ENCODE results near the gene ZNF629. TPM values are rescaled to one million over a fixed set of nuclear protein-coding genes. Genes with fewer than 3 reads are reported as not detected.
A peak's percentile ranks its signal among the peaks of the same experiment; 100 is the strongest.

The ZNF629 gene
- polyA plus RNA-seq, 1 donor from 2014 or later, result 10.4 TPM

GRCh38 chr16:30750201-30750600 lies 36.8 kb downstream of the ZNF629 start:
- Histone ChIP-seq H3K27me3 (ENCODE audit: insufficient read depth, low read depth, low read length) (no peaks in the 10 kb centered on the region), H3F3A (ENCODE audit: insufficient read depth, low read length, poor library complexity, severe bottlenecking) (peaks cover 6% of the 10 kb centered on the region), H3K4me3 (ENCODE audit: low read length) (no peak overlapping the region), H3K9me3 (ENCODE audit: low read length) (no peaks in the 10 kb centered on the region), H3K9me2 (ENCODE audit: insufficient read depth, low read length) (no peaks in the 10 kb centered on the region), H3K79me2 (replicated peaks; ENCODE audit: insufficient read depth, low read length) (peaks cover 9% of the 10 kb centered on the region), H2AFZ (ENCODE audit: low read depth, low read length) (no peak overlapping the region), H3K4me2 (ENCODE audit: low read length) (no peak overlapping the region), H3K9ac (ENCODE audit: low read length) (no peak overlapping the region), H3K27ac (ENCODE audit: low read length) (no peak overlapping the region), H3K36me3 (ENCODE audit: insufficient read depth, low read length) (no peaks in the 10 kb centered on the region), H4K20me1 (ENCODE audit: insufficient read depth) (no peaks in the 10 kb centered on the region)
- TF ChIP-seq TAF1 (IDR thresholded peaks at IDR 0.05; ENCODE audit: low read depth) (no peak), RAD21 (conservative IDR thresholded peaks at IDR 0.05) (no peak), EZH2 (IDR thresholded peaks at IDR 0.05; ENCODE audit: borderline replicate concordance, insufficient read depth, low read length, poor library complexity, severe bottlenecking) (no peak)
- TF ChIP-seq, protein P1, sequence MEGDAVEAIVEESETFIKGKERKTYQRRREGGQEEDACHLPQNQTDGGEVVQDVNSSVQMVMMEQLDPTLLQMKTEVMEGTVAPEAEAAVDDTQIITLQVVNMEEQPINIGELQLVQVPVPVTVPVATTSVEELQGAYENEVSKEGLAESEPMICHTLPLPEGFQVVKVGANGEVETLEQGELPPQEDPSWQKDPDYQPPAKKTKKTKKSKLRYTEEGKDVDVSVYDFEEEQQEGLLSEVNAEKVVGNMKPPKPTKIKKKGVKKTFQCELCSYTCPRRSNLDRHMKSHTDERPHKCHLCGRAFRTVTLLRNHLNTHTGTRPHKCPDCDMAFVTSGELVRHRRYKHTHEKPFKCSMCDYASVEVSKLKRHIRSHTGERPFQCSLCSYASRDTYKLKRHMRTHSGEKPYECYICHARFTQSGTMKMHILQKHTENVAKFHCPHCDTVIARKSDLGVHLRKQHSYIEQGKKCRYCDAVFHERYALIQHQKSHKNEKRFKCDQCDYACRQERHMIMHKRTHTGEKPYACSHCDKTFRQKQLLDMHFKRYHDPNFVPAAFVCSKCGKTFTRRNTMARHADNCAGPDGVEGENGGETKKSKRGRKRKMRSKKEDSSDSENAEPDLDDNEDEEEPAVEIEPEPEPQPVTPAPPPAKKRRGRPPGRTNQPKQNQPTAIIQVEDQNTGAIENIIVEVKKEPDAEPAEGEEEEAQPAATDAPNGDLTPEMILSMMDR (IDR thresholded peaks at IDR 0.05; ENCODE audit: poor library complexity, severe bottlenecking), result no peak

GRCh38 chr16:30748634-30749445 lies 38.2 kb downstream of the ZNF629 start:
- Histone ChIP-seq H3F3A (ENCODE audit: insufficient read depth, low read length, poor library complexity, severe bottlenecking) (peaks cover 6% of the 10 kb centered on the region), H3K27me3 (ENCODE audit: insufficient read depth, low read depth, low read length) (no peaks in the 10 kb centered on the region), H3K27ac (ENCODE audit: low read length) (peak overlapping the region; percentile 52), H3K9me3 (ENCODE audit: low read length) (no peaks in the 10 kb centered on the region), H3K9me2 (ENCODE audit: insufficient read depth, low read length) (no peaks in the 10 kb centered on the region), H2AFZ (ENCODE audit: low read depth, low read length) (no peak overlapping the region), H3K4me3 (ENCODE audit: low read length) (peak overlapping the region; percentile 76), H3K36me3 (ENCODE audit: insufficient read depth, low read length) (no peaks in the 10 kb centered on the region), H4K20me1 (ENCODE audit: insufficient read depth) (no peaks in the 10 kb centered on the region), H3K4me2 (ENCODE audit: low read length) (no peak overlapping the region), H3K9ac (ENCODE audit: low read length) (peak overlapping the region; percentile 74), H3K79me2 (replicated peaks; ENCODE audit: insufficient read depth, low read length) (peaks cover 9% of the 10 kb centered on the region)
- TF ChIP-seq EZH2 (IDR thresholded peaks at IDR 0.05; ENCODE audit: borderline replicate concordance, insufficient read depth, low read length, poor library complexity, severe bottlenecking) (no peak), MXI1 (conservative IDR thresholded peaks at IDR 0.05; ENCODE audit: poor library complexity, severe bottlenecking) (no peak), POLR2AphosphoS5 (IDR thresholded peaks at IDR 0.05) (no peak), EP300 (conservative IDR thresholded peaks at IDR 0.05; ENCODE audit: poor library complexity, severe bottlenecking) (no peak), TAF1 (IDR thresholded peaks at IDR 0.05; ENCODE audit: low read depth) (no peak), RAD21 (conservative IDR thresholded peaks at IDR 0.05) (no peak), SMC3 (conservative IDR thresholded peaks at IDR 0.05; ENCODE audit: poor library complexity) (no peak)
- TF ChIP-seq, protein P2, sequence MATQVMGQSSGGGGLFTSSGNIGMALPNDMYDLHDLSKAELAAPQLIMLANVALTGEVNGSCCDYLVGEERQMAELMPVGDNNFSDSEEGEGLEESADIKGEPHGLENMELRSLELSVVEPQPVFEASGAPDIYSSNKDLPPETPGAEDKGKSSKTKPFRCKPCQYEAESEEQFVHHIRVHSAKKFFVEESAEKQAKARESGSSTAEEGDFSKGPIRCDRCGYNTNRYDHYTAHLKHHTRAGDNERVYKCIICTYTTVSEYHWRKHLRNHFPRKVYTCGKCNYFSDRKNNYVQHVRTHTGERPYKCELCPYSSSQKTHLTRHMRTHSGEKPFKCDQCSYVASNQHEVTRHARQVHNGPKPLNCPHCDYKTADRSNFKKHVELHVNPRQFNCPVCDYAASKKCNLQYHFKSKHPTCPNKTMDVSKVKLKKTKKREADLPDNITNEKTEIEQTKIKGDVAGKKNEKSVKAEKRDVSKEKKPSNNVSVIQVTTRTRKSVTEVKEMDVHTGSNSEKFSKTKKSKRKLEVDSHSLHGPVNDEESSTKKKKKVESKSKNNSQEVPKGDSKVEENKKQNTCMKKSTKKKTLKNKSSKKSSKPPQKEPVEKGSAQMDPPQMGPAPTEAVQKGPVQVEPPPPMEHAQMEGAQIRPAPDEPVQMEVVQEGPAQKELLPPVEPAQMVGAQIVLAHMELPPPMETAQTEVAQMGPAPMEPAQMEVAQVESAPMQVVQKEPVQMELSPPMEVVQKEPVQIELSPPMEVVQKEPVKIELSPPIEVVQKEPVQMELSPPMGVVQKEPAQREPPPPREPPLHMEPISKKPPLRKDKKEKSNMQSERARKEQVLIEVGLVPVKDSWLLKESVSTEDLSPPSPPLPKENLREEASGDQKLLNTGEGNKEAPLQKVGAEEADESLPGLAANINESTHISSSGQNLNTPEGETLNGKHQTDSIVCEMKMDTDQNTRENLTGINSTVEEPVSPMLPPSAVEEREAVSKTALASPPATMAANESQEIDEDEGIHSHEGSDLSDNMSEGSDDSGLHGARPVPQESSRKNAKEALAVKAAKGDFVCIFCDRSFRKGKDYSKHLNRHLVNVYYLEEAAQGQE (IDR thresholded peaks at IDR 0.05; ENCODE audit: borderline replicate concordance), result no peak
- TF ChIP-seq, protein P1 (IDR thresholded peaks at IDR 0.05; ENCODE audit: poor library complexity, severe bottlenecking), result no peak
